Astrocyte of the cerebellum (primary cell): ENCODE measurements around the gene AFAP1L1.
A peak's percentile ranks its signal among the peaks of the same experiment; 100 is the strongest.

ENCODE experiments used
- DNase-seq: peaks from one replicate; pipeline ENCODE4 v3.0.0-alpha.2; 2011; ENCODE audit warnings: low read depth
- H3K4me3 ChIP-seq: 2 replicates; pipeline ENCODE4 v1.5.1; 2011; ENCODE audit warnings: mild to moderate bottlenecking, low read depth, low read length, moderate library complexity
- CTCF ChIP-seq: IDR thresholded peaks from 2 replicates; pipeline ENCODE4 v1.5.1; 2012; ENCODE audit warnings: low read length, low read depth, moderate library complexity, mild to moderate bottlenecking; ENCODE audit errors: missing control alignments
- in situ Hi-C: cut with HindIII; loops from 2 replicates; pipeline ENCODE4 v1.10.0; 2017; ENCODE audit warnings: low sequenced_read_pairs

Gene AFAP1L1

DNA sequence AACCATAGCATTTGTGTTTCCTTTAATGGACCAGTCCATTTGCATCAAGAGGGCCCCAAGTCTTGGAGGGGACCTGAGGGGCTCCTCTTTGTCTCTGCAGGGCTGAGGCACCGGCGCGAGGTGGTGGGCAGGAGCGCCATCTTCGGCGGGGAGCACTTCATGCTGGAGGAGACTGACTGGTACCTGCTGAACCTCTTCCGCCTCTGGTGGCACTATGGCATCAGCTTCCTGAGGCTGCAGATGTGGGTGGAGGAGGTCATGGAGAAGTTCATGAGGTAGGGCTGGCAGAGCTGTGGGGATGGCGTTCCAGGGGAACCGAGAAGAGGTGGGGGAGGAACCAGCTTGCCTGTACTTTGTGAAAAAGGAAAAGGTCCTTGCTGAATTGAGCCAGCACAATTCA, 92.3 kb downstream of the AFAP1L1 start:
- no peak for TF ChIP-seq CTCF
- H3K4me3 ChIP-seq: no peak overlapping the region
- in situ Hi-C loops: no loop called here
- no peak for DNase-seq

DNA sequence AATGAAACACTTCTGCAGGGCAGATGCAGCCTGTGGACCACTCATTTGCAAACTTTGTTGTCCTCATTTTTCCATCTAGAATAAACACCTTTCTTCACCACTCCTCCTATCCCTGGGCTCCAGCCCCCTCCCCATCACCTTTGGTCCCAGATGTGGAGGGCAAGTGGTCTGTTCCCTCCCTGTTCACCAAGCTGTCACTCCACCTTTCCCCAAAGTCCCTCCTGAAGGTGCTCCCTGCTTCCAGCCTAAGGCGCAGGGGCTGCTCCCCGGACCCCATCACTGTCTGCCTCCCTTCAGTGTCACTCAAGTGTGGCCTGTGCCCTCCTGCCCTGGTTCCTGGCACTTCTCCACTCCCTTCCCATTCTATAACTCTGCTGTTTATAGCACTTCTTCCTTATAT, 93.1 kb downstream of the AFAP1L1 start:
- H3K4me3 ChIP-seq: no peak overlapping the region
- in situ Hi-C loops: no loop called here
- DNase-seq: no peak
- TF ChIP-seq CTCF: no peak

- no peak for DNase-seq
Measured at GRCh38 chr5:149365418-149365817, 93.8 kb downstream of the AFAP1L1 start.

GRCh38 chr5:149366169-149366729, 94.6 kb downstream of the AFAP1L1 start:
- H3K4me3 ChIP-seq: no peak overlapping the region
- no peak for TF ChIP-seq CTCF
- DNase-seq: no peak
- in situ Hi-C loops: no loop called here

More at GRCh38 chr5:149365418-149365817, 93.8 kb downstream of the AFAP1L1 start:
- in situ Hi-C loops: no loop called here
- TF ChIP-seq CTCF: no peak
- H3K4me3 ChIP-seq: no peak overlapping the region

DNA sequence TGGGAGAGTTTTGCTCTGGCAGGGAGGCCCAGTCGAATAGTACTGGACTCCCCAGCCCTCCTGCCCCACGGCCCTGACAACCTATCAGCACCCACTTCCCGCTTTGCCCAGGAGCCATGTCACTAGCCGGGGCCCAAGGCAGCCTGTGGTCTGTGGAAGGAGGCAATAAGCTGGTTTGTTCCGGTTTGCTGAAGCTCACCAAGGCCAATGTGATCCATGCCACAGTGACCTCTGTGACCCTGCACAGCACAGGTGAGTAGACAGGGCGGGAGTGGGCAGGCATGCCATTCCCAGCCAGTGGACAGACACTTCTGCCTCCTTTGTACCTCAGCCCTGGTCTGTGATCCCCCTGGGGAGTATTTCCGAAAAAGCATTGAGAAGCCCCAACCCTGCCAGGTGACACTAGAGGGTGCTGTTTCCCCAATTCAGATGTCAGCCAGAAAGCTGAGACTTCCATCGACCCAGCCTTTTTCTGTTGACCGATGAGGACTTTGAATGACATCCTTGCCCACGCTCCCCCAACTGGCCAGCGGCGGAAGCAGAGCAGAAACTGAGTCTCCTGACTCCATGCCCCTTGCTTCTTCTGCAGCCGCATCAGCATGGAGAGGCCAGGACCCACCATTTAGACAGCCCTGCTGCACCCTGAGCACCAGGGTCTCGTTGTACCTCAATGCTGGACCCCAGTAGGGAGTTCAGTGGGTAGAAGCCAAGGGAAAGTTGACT, 95.8 kb downstream of the AFAP1L1 start:
- DNase-seq: no peak
- TF ChIP-seq CTCF: peak; percentile 88
- H3K4me3 ChIP-seq: no peak overlapping the region
- in situ Hi-C loops: no loop called here

DNA sequence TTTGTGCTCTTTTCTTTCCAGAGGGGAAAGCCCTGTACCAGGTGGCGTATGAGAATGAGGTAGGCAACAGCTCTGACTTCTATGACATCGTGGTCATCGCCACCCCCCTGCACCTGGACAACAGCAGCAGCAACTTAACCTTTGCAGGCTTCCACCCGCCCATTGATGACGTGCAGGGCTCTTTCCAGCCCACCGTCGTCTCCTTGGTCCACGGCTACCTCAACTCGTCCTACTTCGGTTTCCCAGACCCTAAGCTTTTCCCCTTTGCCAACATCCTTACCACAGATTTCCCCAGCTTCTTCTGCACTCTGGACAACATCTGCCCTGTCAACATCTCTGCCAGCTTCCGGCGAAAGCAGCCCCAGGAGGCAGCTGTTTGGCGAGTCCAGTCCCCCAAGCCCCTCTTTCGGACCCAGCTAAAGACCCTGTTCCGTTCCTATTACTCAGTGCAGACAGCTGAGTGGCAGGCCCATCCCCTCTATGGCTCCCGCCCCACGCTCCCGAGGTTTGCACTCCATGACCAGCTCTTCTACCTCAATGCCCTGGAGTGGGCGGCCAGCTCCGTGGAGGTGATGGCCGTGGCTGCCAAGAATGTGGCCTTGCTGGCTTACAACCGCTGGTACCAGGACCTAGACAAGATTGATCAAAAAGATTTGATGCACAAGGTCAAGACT, 96.5 kb downstream of the AFAP1L1 start:
- no peak for TF ChIP-seq CTCF
- in situ Hi-C loops: no loop called here
- H3K4me3 ChIP-seq: no peak overlapping the region
- no peak for DNase-seq
